HG02981 (cell line): ENCODE results near the gene P2RY8.
"Not testable (repeated sequence)": the region's sequence is repeated elsewhere in the genome, so short reads cannot be mapped to it uniquely, and the experiment has no call there.

Source experiments
- ATAC-seq: cut with Tn5 transposase; IDR thresholded peaks from one replicate; pipeline ENCODE4 v1.9.1; 2021; ENCODE audit warnings: mild to moderate bottlenecking, moderate library complexity; ENCODE audit not compliant: unreplicated experiment

P2RY8 gene

GRCh38 chrX:1546691-1547251 lies 9.8 kb upstream of the P2RY8 start:
- no peak for ATAC-seq

- ATAC-seq, result no peak
These were observed 8.9 kb upstream of the P2RY8 start for GRCh38 chrX:1545776-1546408.

GRCh38 chrX:1542994-1543725 lies 6.2 kb upstream of the P2RY8 start:
- no peak for ATAC-seq

- not testable (repeated sequence) for ATAC-seq
These were observed 2.2 kb upstream of the P2RY8 start for GRCh38 chrX:1539146-1539545.

GRCh38 chrX:1537716-1538090 lies 718 bp upstream of the P2RY8 start:
- not testable (repeated sequence) for ATAC-seq

- no peak for ATAC-seq
These were observed 314 bp downstream of the P2RY8 start for GRCh38 chrX:1536712-1537030.

GRCh38 chrX:1535241-1536041 lies 1.5 kb downstream of the P2RY8 start:
- ATAC-seq, result peak; percentile 16

GRCh38 chrX:1534301-1535168 lies 2.5 kb downstream of the P2RY8 start:
- peak; percentile 27 for ATAC-seq

GRCh38 chrX:1533058-1533457 lies 3.9 kb downstream of the P2RY8 start:
- no peak for ATAC-seq

- no peak for ATAC-seq
These were observed 5.7 kb downstream of the P2RY8 start for GRCh38 chrX:1531096-1531890.

- no peak for ATAC-seq
These were observed 7.2 kb downstream of the P2RY8 start for GRCh38 chrX:1529756-1530155.

GRCh38 chrX:1529328-1529727 lies 7.7 kb downstream of the P2RY8 start:
- ATAC-seq, result no peak

- ATAC-seq, result no peak
These were observed 8.1 kb downstream of the P2RY8 start for GRCh38 chrX:1528884-1529203.

- no peak for ATAC-seq
These were observed 8.7 kb downstream of the P2RY8 start for GRCh38 chrX:1528186-1528883.

GRCh38 chrX:1527457-1527856 lies 9.5 kb downstream of the P2RY8 start:
- ATAC-seq, result no peak

- ATAC-seq, result no peak
These were observed 10.4 kb downstream of the P2RY8 start for GRCh38 chrX:1526565-1526964.

GRCh38 chrX:1525583-1526355 lies 11.2 kb downstream of the P2RY8 start:
- no peak for ATAC-seq

- ATAC-seq, result no peak
These were observed 12.0 kb downstream of the P2RY8 start for GRCh38 chrX:1524874-1525582.
